Ishikawa (cell line): ENCODE measurements around the gene KIAA0040.

Experiments
- EP300 ChIP-seq: IDR thresholded peaks from 2 replicates; pipeline ENCODE4 v1.6.1; 2012; ENCODE audit warnings: borderline replicate concordance
- YY1 ChIP-seq: IDR thresholded peaks from 2 replicates; pipeline ENCODE4 v1.6.1; 2012; ENCODE audit warnings: low read depth
- ZBTB7A ChIP-seq: IDR thresholded peaks from 2 replicates; pipeline ENCODE4 v1.6.1; 2012; ENCODE audit warnings: low read depth

DNA sequence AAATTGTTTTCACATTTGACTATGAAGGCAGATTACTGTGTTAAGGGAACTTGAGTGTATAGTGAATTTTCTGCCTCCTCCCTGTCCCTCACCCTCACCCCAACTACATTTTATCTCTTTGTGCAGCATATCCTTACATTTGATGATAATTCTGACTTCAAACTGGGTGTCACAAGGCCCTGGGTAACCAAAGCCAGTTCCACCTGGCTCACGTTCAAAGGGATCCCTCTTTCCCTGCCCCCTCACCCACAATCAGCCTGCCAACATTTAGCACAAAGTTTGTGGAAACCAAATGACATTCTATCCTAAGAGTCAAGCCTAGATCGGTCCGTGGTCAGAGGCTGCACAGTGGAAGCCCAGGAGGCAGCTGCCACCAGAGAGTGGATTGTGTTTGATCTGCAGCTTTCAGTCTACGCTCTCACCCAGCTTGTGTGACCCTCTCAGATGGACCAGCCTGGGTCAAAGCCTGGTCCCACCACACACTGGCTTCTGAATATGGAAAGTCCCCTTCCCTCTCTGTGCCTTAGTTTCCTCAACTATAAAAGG is 10.3 kb downstream of the KIAA0040 start:
- TF ChIP-seq ZBTB7A (no peak), EP300 (no peak), YY1 (no peak)
